HG03103 (cell line): ENCODE results near the gene CERS2.
"Not testable (repeated sequence)": the region's sequence is repeated elsewhere in the genome, so short reads cannot be mapped to it uniquely, and the experiment has no call there.

Source experiments
- ATAC-seq: cut with Tn5 transposase; IDR thresholded peaks from one replicate; pipeline ENCODE4 v1.9.1; 2021; ENCODE audit warnings: low read depth; ENCODE audit not compliant: unreplicated experiment

The CERS2 gene

DNA sequence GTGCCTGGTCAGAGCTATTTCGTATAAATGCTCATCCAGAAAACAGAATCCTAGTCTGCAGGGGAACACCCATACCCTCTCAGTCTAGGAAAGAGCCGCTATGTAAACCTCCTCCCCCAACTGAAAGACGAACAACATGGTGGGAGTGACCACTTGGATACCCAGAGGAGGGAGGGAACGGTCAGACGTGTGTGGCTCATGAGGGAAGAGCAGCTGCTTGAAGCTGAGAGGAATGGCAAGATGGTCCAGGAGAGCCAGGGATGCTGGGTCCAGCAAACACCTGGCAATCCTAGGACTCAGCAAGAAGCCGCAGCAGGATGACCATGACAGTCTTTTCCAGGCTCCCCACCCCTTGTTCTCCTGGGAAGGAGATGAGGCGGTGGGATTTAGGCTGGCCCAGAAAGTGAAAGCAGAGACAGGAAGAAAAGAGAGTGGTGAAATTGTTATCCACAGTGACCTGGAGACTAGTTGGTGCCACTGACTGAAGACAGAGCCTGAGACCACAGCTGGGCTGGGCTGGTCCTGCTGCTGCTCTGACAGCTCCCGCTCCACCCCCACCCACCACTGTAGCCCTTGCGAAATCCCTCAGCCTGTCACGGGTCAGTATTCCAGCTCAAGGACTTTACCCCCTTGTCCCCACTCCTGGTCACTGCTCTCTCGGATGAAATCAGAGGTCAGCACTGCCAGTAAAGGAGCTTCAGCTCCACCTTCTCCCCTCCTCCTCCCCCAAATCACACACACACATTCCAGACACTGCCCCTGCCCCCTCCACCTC, 3.6 kb downstream of the CERS2 start:
- ATAC-seq: no peak

DNA sequence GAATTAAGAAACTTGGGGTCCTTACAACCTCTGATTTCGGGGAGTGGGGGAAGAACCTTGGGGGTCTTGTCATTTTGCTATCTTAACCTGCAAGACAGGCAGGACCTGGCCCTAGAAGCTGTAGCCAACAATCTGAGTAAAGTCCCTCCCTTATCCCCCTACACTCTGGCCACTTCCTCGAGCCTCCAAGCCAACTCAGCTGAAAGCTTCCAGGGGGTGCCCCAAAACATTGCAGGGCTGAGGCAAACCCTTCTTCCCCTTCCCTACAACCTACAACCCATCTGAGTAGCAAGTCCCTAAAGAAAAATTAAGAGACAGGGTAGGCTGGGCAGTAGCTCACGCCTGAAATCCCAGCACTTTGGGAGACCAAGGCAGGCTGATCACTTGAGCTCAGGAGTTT, 5.0 kb downstream of the CERS2 start:
- ATAC-seq: no peak

DNA sequence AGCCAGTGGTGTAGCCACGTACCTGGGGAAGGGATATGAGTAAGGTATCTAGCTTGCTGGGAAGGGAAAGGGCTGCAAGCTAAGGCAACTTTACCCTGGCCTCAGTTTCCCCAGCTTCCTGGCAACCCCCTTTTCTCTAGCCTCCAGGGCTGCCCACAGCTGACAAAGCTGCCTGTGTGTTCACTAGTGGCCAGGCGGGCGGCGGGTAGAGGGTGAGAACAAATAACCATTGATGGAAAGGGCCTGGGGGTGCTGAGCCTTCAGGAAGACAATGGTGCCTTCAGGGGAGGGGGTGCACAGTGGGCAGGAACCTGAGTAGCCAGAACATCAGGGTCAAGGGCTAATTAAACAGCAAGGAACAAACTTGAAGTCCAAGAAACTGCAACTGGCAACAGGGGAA, 6.1 kb downstream of the CERS2 start:
- ATAC-seq: no peak

DNA sequence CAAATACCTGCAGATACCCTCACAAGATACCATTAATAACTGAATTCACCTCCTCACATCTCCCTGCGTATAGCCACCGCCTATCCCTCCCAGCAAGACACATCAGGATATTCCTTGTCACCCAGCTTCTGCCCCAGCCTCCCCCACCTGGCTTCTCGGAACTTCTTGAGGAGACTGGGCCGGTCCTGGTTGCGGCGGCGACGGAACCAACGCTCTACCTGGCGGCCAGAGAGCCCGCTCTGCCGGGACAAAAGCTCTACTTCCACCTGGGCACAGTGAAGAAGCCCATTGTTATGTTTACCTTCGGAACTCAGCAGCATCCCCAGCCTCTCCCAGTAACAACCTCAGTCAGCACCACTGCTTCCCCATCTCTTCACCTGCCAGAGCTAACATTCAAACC, 6.7 kb downstream of the CERS2 start:
- ATAC-seq: no peak

DNA sequence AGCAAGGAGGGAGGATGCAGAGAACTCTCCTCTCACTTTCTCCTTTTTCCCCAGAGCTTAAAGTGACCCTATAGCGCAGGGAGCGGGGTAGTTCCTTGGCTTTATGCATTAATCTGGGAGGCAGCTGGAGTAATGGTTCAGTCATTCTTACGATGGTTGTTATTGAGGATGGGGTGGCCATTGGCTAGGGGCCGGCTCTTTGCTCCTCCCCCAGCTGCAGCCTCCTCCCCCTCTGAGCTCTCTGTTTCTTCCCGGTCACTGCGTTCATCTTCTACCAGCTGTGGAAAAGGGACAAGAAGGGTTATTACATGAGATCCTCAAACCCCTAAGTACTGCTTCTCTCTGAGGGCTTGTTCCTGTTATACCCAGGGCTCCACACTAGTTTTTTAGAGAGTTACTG, 8.6 kb downstream of the CERS2 start:
- no peak for ATAC-seq

DNA sequence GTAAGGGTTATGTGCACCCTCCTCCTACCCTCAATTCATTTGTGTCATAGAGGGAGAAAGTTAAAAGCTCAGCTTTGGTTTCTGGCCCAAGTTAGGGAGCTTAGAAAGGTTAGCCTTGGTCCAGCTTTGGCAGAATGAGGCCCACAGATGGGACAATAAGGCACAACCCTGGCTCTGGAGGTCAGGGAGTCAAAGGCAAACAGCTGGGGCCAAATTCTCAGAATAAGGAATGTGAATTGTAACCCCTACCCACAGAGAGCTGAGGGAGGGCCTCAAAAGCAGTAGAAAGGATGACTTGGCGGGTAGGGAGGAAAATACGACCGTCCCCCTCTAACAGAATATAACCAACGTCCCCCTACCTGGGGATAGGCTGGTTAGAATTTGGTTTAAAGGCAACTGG, 9.0 kb downstream of the CERS2 start:
- ATAC-seq: no peak

DNA sequence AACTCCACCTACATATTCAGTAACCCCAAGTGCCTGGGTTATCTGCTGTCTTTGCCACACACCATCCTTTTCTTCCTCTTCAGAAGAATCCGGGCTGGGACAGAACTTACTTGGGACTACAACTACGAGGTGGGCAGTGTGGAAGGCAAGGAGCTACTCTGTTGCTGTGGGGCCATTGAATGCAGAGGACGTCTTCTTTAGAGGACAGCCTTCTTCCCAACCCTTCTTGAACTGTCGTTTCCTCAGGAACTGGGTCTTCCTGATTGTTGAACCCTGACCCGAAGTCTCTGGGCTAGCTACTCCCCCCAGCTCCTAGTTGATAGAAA, 10.5 kb downstream of the CERS2 start:
- ATAC-seq: no peak

DNA sequence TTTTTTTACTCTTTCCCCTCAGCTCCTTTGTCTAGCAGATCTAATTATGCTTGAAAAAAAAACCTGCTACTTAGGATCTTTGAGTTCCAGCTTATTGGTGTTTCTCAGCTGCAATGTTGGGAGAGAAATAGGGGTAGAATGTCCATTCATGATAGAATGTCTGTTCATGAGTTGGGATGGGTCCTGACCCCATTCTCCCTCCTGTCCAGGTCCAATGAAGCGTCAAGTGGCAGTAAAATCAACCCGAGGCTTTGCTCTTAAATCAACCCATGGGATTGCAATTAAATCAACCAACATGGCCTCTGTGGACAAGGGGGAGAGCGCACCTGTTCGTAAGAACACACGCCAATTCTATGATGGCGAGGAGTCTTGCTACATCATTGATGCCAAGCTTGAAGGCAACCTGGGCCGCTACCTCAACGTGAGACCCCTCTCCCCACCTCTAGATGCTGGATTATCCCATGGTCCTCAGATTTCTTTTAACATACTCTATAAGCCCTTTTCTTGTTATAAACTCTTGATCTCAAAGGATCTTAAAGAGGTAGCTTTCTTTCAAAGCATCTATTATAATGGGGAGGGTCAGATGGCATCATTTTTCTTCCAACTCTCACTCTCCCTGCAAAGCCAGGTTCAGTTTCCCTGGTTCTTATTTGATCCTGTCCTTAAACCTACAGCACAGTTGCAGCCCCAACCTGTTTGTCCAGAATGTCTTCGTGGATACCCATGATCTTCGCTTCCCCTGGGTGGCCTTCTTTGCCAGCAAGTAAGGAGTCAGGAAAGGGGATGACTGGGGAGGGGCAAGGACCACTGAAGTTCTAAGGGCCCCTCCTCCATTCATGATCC, 11.1 kb downstream of the CERS2 start:
- no peak for ATAC-seq

DNA sequence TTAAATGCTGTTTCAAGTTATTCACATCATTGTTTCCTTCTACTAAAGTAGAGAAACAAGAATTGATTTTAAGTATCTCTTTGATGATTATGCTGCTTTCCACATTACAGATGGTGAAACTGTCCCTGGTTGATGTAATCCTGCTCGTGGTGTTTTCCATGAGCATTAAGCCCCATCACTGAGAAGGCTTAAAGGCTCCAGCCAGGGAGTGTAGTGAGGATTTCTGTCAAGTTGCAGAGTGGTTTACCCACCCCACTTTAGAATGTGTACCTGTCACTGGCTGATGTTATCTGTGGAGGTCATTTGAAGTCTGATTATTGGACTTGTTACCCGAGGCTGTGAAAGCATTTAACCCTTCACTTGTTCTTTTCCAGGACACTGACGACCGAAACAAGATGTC, 12.9 kb downstream of the CERS2 start:
- no peak for ATAC-seq

DNA sequence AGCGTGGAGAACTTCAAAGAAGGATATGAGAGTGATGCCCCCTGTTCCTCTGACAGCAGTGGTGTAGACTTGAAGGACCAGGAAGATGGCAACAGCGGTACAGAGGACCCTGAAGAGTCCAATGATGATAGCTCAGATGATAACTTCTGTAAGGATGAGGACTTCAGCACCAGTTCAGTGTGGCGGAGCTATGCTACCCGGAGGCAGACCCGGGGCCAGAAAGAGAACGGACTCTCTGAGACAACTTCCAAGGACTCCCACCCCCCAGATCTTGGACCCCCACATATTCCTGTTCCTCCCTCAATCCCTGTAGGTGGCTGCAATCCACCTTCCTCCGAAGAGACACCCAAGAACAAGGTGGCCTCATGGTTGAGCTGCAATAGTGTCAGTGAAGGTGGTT, 14.0 kb downstream of the CERS2 start:
- no peak for ATAC-seq

DNA sequence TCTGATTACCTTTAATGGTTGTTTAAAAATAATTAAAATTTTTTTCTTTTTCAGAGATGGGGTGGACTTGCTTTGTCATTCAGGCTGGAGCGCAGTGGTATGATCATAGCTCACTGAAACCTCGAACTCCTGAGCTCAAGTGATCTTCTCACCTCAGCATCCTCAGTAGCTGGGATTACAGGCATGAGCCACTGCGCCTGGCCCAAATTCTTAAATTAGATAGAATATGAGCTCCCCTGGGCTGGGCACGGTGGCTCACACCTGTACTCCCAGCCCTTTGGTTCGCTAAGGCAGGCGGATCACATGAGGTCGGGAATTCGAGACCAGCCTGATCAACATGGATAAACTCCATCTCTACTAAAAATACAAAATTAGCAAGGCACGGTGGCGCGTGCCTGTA, 17.0 kb downstream of the CERS2 start:
- ATAC-seq: no peak

DNA sequence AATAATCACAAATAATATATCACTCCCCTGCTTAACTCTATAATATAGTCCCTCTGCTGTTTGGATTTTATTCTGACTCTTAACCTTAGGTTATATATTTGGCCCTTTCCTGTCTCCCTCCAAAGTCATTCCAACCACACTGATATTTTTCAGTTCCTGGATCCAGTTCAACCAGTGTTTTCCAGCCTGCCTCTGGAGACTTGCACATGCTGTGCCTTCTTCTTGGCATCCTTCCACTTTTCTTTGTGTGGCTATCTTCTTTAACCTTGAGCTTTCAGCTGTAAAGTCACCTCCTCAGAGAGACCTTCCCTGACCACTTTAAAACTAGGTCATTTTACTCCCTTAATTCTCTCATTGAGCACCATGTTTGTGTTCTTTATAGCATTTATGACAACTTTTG, 19.4 kb downstream of the CERS2 start:
- no peak for ATAC-seq

DNA sequence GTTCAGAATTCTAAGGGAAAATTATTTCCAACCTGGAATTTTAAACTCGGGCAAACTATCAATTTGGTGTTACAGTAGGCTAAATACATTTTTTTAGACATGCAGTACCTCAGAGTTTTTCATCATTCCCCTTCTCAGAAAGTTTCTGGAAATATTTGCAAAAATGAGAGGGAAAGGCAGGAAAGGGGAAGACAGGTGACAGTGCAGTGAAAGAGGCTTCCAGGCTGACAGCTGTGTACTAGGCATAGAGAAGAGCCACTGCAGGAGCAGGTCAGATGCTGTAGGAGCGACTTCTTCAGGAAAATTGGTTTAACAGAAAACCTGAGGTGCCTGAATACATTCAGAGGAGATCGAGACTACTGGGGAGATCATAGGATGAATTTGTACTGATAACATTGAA, 19.9 kb downstream of the CERS2 start:
- no peak for ATAC-seq

DNA sequence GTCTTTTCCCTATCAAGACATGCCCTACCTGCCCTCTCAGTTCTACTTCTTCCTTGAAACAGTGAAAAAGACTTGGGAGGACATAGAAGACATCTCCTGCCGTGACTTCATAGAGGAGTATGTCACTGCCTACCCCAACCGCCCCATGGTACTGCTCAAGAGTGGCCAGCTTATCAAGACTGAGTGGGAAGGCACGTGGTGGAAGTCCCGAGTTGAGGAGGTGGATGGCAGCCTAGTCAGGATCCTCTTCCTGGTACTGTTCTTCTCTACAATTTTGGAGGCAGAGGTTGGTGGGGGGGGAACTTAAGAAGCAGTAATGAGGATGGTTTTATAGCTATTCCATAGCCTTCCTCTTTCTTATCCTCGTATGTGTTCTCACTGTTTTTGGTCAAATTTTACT, 29.8 kb downstream of the CERS2 start:
- no peak for ATAC-seq

DNA sequence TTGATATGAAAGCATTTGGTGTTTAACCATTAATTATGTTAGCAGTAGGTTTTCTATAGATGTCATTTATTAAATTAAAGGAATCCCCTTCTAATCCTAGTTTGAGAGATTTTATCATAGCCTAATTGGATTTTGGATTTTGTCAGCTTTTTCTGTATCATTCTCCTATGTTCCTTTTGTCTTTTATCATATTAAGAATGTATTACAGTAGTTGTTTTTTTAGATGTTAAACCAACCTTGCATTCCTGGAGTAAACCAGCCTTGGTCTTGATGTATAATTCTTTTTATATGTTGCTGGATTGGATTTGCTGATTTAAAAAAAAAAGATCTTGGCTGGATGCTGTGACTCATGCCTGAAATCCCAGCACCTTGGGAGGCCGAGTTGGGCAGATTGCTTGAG, 42.9 kb downstream of the CERS2 start:
- ATAC-seq: no peak

DNA sequence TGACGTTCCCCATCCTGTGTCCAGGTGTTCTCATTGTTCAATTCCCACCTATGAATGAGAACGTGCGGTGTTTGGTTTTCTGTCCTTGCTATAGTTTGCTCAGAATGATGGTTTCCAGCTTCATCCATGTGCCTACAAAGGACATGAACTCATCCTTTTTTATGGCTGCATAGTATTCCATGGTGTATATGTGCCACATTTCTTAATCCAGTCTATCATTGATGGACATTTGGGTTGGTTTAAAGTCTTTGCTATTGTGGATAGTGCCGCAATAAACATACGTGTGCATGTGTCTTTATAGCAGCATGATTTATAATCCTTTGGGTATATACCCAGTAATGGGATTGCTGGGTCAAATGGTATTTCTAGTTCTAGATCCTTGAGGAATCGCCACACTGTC, 45.9 kb downstream of the CERS2 start:
- ATAC-seq: not testable (repeated sequence)

DNA sequence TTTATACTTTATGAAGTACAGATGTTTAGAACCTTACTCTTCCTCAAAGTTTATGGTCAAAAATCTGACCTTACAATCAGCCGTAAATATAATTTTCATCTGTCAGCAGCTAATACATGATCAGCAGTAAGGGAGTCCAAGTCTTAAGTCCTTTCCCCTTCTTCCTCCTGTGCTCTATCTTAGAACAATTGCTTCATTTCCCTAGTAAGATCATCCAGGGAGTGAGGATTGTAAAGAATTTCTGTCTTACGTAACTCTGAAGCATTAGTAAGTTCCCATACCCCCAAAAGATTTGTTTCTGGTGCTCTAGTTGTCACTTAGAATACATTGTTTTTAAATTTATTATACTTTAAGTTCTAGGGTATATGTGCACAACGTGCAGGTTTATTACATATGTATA, 46.3 kb downstream of the CERS2 start:
- ATAC-seq: no peak

DNA sequence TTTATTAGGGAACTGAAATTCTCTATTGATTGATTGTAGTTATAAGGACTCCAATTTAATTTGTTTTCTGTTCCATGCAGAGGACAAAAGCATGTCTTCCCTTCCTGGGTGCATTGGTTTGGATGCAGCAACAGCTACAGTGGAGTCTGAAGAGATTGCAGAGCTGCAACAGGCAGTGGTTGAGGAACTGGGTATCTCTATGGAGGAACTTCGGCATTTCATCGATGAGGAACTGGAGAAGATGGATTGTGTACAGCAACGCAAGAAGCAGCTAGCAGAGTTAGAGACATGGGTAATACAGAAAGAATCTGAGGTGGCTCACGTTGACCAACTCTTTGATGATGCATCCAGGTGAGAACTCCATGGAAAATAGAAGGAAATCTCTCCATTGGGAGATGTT, 47.0 kb downstream of the CERS2 start:
- no peak for ATAC-seq

DNA sequence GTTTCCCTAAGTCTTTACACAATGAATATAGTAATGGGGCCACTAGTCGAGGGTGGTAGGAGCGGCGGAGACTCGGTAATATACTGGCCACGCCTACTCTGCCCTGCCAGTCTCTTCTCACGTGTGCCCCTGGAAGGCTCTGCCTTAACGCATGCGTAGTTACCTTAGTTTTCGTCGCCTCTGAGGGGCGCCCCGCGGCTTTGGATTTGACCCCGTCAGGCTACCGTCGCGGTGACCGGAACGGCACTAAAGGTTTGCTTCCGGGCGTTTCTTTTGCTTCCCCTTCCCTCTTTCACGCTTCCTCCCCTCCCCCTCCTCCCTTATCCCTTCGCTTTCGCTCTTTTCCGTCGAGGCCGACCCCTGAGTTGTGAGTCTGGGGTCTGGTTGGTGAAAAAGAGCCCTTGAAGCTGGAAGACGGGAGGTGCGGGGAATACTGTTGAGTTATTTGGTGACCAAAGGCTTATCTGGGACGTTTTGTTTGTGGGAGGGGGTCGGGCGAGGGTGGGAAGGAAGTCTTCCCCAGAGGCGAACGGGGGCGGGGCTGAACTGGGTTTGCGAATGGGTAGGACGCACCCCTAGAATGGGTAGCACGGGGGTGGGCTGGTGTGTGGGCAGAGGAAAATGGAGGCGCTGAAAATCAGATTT, 48.4 kb downstream of the CERS2 start, which contains the start of gene SETDB1:
SETDB1 (plus strand) TSS at position 267 of the 645 bp plus-strand sequence. CDS start 1,352 bp downstream, outside the sequence.
- peak; percentile 78 for ATAC-seq

DNA sequence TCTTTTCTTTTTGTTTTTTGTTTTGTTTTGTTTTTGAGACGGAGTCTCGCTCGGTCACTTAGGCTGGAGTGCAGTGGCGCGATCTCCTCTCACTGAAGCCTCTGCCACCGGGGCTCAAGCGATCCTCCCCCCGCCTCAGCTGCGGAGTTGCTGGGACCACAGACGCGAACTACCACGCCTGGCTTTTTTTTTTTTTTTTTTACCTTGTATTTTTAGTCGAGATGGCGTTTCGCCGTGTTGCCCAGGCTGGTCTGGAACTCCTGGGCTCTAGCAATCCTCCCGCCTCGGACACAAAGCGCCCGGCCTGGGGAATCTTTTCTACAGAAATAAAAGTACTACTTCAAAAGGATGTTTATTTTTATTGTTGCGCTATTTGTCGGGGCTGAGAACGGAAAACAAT, 49.6 kb downstream of the CERS2 start:
- ATAC-seq: no peak

DNA sequence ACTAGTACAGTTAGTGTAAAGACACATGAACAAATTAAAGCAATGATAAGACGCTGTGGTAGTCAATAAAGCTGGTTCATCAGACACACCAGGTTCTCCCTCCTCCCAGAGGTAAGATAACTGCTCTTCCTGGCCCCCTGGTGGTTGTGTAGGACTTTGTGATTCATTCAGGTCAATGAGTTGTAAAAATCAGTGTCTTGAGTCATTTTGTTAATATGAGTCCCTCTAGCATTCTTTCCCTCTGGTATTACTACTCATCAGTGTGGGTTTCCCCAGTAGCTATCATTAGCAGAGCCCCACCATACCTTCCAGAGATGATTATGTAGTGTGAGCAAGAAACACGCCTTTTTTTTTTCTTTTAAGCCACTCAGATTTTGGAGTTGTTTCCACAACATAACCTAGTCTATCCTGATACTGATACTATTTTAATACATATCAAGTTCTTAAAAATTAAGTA, 52.1 kb downstream of the CERS2 start:
- ATAC-seq: no peak
